Renal pelvis (tissue), 4 donors: Measurements from ENCODE around the gene ZNF804A. TPM values are rescaled to one million over a fixed set of nuclear protein-coding genes. Genes with fewer than 3 reads are reported as not detected.

Experiments used
- DNase-seq: peaks from one replicate; pipeline ENCODE4 v3.0.0-alpha.2; 2013
- polyA plus RNA-seq, 3 donors: library from polyadenylated mRNA; unstranded; fragments of 120-200 nt; gene quantifications; one replicate each; pipeline ENCODE4 v1.2.1, GENCODE V29; 2013; ENCODE audit not compliant: insufficient read length in 3 of 3

ZNF804A gene
- polyA plus RNA-seq, 3 donors, result 0.74 to 2.0 (median 0.87) TPM

DNA sequence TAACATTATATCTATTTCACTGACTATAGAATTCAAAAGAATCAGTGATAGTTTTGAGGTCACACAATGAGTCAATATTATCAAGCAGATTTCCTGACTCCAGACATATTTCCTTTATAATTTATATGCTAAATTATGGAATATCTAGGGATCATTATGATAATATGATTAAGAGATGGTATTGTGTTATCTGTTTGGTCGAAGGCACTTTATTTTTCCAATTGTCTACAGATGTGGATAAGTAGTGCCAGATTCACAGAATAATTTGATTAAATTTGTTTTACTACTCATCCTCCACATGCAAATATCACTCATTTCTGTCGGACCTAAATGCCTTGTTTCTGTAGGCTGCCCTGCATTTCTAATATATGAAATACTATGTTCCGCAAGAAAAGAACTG lies 4.4 kb downstream of the ZNF804A start:
- DNase-seq, result no peak

GRCh38 chr2:184610891-184611290 lies 12.6 kb downstream of the ZNF804A start:
- no peak for DNase-seq

DNA sequence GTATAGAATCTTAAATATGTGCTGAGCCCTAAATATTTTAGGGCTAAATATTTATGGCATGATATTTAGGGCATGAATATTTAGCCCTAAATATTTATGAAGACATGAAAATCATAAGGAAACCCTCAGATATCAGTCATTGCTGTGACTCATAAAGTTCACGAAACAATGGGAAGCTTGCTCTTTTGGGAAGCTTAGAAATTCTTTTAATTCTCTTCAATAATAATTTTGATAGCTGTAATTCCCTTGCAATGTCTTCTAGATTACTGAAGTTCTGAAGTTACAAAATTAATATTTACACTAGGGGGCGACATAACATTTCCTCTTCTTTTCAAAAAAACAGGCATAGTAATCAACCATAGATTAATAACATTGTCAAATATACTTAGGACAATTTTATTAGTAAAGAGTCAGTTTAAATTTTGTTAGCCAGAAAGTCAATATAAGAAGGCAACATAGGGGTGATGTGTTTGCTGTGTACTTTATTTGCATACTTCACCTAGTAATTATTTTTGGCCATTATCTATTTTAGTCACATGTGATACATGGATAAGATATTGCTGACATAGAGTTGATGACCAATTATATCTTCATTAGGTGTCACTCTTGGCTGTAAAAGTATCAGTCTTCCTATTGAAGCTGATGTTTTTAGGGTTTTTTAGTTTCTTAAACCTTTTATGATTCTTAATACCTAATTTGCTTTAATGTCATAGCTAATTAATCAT lies 13.2 kb downstream of the ZNF804A start:
- DNase-seq, result no peak

- DNase-seq, result no peak
Measured at GRCh38 chr2:184620367-184620766, 22.0 kb downstream of the ZNF804A start.

DNA sequence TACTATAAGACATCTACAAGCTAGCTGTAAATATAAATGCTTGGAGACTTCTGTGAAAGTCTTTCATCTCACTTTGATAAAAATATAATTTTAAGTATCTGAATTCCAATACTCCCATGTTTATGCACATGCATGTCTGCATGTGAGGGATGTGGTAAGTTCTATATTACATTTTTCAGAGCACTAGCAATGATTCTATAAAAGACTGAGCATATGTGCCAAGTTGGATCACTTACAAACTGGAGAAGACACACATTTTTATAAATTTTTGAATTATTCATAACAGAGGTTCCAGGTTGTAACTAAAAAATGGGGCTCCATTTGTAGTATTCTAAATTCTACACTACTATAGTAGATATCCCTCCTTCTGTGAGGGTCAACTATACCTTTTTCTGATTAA lies 26.0 kb downstream of the ZNF804A start:
- no peak for DNase-seq

DNA sequence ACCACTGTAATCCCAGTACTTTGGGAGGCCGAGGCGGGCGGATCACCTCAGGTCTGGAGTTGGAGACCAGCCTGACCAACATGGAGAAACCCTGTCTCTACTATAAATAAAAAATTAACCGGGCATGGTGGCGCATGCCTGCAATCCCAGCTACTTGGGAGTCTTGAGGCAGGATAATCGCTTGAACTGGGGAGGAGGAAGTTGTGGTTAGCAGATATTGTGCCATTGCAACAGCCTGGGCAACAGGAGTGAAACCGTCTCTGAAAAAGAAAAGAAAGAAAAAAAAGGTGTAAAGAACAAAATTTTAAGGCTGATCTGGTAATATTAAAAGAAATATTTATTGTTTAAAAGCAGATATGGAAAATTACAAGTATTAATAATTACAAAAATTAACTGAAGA lies 29.7 kb downstream of the ZNF804A start:
- no peak for DNase-seq

GRCh38 chr2:184633726-184634125 lies 35.4 kb downstream of the ZNF804A start:
- no peak for DNase-seq

DNA sequence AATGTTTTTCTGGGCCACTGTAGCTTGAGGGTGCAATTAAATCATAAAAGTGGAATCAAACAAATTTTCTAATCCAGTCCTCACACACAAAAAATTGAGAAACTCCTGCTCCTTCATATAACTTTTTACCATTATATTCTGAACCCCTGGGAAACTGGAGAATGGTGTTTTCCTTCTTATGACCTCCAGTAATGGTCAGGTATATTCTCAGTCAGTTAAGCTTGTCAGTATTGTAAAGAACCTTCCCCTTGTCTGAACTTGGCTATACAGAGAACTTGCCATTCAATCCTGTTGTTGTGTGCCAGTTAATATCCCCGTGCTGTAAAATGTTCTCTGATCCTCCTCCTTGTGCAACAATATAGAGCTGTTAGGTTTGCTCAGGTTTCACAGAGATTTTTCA lies 39.5 kb downstream of the ZNF804A start:
- no peak for DNase-seq

DNA sequence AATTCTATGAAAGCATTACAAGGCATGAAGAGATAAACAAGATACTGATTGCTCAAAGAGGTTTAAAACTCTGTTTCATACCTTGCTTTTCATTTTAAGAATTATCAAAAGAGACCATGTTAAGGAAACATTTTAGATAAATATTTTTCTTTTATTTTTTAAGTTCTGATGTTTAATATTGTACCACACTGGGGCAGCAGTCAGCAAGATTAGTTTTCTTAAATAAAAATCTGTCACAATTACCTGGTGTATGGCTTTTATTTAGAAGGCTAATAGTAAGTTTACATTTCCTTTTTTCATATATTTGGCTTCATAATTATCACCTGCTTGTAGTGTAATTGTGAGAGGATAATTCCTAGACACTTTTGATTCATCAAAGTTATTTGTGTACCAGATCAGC lies 46.4 kb downstream of the ZNF804A start:
- DNase-seq, result no peak

DNA sequence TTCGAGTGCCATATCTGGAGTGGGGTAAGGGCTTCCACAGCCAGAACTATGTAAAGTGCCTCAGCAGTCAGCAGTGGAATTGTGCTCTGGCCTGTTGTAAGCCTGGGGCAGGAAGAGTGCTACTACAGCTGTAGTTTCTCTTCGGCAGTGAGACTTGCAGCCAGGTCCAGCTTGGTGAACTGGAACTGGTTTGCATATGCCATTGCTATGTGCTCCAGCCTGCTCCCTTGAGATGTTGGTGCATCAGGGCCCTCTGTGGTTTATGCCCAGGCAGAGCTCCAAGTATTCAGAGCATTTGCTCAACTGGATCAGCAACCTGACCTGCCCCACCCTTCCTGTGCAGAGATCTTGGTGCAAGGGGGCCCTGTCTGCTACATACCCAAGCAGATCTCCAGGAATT lies 47.8 kb downstream of the ZNF804A start:
- DNase-seq, result no peak

DNA sequence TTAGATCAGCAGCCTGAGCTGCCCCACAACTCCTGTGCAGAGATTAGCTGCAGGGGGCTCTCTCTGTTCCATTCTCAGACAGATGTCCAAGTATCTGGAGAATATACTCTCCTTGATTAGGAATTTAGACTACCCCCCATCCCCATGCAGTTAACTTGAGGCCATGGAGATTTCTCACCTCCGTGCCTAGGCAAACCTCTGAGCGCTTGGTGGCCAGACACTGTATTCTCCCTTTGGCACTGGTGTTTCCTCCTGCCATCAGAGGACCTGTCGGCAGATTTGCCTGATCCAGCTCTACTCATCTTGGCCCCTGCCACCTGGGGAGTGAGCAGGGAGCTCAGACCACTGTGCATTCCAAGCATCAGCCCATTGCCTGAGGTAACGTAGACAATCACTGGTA lies 48.3 kb downstream of the ZNF804A start:
- DNase-seq, result no peak

GRCh38 chr2:184654945-184655344 lies 56.6 kb downstream of the ZNF804A start:
- no peak for DNase-seq

- DNase-seq, result no peak
Measured at GRCh38 chr2:184677171-184677570, 78.8 kb downstream of the ZNF804A start.

GRCh38 chr2:184679219-184680018 lies 81.1 kb downstream of the ZNF804A start:
- no peak for DNase-seq

DNA sequence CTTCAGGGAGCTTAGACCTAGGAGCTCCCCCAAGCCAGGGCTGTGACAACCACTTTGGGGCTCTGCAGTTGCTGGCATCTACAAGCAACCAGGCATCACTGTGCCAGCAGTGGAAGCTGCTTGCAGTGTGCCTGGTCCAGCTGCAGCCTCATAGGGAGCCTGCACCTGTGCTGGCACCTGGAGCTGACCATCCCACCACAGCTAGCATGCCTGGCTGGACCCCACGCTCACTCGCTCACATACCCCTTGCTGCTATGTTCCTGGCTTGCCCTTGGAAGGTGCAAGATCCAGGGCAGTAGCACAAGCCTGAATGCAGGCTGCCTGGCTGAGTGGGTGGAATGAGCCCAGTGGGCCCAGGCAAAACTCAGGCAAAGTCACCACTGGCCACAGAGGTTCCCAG lies 82.5 kb downstream of the ZNF804A start:
- no peak for DNase-seq

DNA sequence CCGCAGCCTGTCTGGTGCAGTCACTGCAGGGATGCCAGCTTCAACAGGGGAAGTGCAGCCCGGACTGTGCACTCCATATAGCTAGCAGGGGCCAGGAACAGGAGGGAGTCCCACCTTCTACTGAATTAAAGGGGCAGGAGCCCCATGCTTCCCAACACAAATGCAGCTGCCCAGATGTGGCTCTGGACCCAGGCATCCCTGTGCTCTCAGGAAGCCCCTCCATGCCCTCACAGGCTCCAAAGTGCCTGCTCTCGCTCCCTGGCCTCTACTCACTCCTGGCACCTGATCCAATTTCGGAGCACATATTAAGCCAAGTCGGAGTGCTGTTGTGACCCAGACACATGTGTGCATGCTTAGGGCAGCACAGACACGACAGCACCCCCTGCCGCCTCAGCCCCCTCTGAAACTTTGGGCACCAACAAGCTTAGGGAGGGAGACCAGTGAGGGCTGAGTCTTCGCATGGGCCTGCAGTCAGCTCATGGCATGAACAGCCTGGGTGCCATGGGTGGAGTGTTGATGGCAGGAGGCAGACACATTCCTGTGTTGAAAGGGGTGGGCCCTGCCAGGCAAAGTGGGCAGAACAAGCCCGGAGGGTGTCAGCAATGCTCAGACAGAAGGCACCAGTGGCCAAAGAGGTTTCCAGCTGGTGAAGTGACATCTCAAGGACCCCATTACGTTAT lies 83.5 kb downstream of the ZNF804A start:
- no peak for DNase-seq

GRCh38 chr2:184683911-184684310 lies 85.6 kb downstream of the ZNF804A start:
- no peak for DNase-seq

DNA sequence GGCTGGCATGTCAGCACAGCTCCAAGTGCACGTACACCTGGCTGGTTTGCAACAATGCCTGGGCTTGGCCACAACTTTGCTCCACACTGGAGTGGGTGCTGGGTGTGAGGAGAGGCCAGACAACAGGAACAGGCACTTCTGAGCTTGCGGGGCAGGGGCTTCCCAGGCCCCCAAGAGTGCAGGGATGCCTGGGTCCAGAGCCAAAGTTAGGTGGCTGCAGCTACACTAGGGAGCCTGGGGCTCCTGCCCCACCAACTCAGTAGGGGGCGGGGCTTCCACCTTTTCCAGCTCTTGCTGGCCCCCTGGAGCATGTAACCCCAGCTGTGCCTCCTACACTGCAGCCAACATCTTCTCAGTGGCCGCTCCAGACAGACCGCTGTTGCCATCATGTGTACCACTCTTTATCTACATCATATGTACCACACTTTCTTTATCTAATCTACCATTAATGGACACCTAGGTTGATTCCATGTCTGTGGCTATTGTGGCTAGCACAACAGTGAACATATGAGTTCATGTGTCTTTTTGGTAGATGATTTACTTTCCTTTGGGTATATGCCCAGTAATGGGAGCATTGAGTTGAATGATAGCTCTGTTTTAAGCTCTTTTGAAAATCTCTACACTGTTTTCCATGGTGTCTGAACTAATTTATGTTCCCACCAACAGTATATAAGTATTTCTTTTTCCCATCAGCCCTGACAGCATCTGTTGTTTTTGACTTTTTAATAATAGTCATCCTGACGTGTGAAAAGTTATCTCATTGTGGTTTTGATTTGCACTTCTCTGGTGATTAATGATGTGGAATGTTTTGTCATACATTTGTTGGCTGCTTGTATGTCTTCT lies 87.9 kb downstream of the ZNF804A start:
- DNase-seq, result no peak

- DNase-seq, result no peak
Measured at GRCh38 chr2:184689638-184690037, 91.3 kb downstream of the ZNF804A start.

GRCh38 chr2:184692141-184692734 lies 93.9 kb downstream of the ZNF804A start:
- peak; percentile 23 for DNase-seq

DNA sequence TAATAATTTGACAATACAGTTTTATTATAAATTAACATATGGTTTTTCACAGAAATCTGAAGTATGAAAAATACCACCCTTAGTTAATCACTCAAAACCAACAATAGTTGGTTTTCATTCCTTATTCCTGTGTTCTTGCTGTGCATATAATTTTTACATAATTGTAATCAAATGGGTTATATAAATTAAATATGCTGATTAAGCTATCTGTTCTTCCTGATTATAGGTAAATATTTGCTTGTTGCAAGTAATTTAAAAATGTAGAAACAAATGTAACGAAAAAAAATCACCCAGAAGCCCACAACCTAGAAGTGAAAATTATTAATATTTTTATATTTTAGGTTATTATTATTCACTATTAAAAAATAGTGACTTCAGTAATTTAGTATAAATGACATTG lies 98.3 kb downstream of the ZNF804A start:
- no peak for DNase-seq

DNA sequence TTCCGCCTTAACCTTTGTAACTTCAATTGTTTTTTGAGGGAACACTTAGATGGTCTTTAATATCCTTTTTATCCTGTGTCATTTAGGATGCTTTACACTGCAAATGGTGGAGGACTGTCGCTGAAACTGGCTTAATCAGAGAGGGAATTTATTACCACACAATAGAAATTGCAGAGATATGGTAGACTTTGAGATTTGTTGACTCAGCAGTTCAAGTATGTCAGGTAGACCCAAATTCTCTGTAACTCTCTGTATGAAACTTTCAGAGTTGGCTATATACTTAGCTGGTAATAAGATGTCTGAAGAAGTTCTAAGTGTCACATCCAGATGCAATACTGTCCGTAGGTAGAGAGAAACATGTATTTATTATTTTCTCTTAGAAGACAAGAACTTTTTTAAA lies 100.1 kb downstream of the ZNF804A start:
- DNase-seq, result no peak
